Islet of Langerhans (tissue), 1 donor: Measurements from ENCODE around the gene SHROOM3.
A peak's percentile ranks its signal among the peaks of the same experiment; 100 is the strongest.

Experiments used
- FAIRE-seq: peaks from one replicate; lab custom pipeline; 2011; peaks lifted over from hg19 to GRCh38; lab: Jason Lieb, UNC

Gene SHROOM3

DNA sequence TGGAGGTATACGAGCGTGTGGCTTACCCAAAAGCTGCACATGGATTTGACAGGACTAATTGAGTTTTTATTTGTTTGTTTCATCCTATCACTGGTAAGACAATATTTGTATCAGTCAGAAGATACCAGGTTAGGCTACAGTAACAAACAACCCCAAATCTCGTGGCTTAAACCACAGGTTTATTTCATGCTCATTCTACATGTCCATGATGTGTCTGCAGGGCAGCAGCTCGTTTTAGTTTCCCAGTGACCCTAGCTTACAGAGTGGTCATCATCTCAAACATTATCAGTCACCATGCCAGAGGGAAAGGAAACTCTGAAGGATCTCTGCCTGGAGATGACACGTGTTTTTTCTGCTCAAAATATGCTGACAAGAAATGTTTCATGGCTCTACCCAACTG is 108.3 kb downstream of the SHROOM3 start:
- no peak for FAIRE-seq

- no peak for FAIRE-seq
Observed at GRCh38 chr4:76544725-76545124, 109.7 kb downstream of the SHROOM3 start.

- FAIRE-seq, result no peak
Observed at GRCh38 chr4:76545226-76545884, 110.3 kb downstream of the SHROOM3 start.

DNA sequence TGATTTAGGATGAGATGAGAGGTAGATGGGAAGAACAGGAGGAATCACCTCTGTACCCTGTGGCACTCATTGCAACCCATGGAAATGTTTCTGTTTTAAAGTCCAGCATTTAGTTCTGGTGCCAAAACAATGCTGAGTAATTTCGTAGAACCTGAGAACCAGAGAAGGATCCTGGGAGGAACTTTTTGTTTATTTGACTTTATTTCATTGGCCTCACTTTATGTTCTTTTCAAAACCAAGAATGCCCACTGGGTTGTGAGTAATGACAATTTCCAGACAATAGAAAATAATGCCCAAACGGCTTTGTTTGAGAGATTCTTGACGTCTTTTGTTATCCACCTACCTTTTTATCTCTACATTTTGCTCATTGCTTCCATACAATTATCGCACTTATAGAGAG is 111.3 kb downstream of the SHROOM3 start:
- no peak for FAIRE-seq

GRCh38 chr4:76546759-76547742 is 112.0 kb downstream of the SHROOM3 start:
- peak; percentile 27 for FAIRE-seq

- no peak for FAIRE-seq
Observed at GRCh38 chr4:76548704-76549103, 113.7 kb downstream of the SHROOM3 start.

DNA sequence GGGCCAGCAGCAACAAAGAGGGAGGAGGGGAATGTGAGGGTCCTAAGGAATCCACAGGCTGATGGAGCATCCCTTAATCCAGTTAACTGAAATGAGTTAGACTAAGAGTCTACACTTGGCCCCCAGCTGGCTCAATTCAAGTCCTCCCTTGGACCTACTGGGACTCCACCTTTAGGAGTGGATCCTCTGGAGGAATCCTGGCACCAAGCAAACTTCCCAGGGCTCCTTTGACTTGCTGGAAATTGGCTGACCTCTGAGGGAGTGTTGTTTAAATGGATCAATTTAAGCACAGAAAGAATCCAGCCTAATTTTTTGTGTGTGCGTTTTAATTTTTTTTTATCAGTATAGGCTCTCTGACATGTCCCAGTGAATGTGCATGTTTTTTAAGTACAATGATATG is 114.7 kb downstream of the SHROOM3 start:
- FAIRE-seq, result no peak

DNA sequence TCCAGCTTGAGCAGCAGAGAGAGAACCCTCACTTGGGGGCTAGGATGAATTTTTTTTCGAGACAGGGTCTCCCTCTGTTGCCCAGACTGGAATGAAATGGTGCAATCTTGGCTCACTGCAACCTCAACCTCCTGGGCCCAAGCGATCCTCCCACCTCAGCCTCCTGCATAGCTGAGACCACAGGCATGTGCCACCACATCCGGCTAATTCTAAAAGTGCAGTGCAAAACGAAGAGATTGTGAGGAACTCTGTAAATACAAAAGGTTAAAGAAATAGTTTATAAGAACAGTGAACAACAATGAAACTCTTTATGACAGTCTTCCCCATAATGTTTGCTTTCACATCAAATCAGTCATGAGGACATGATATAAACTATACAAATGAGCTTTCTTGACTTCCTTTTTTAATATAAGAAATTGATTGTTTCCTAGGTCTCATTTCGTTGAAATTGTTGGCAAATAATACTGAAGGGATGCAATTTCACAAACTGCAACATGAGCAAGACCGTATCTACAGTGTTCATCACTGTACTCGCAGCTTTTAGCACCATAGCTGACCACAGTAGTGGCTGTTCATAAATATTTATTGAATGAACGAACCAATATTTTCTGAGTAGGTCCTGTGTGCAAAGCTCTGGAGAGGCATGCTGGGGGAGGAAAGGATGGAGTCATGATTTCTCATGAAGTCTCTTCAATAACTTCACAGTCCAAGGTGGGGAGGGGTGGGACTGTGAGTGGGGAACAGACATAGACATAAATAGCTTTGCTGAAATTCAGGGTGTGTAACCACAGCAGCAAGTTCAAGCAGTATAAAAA is 116.1 kb downstream of the SHROOM3 start:
- no peak for FAIRE-seq

GRCh38 chr4:76554630-76555029 is 119.6 kb downstream of the SHROOM3 start:
- FAIRE-seq, result no peak

DNA sequence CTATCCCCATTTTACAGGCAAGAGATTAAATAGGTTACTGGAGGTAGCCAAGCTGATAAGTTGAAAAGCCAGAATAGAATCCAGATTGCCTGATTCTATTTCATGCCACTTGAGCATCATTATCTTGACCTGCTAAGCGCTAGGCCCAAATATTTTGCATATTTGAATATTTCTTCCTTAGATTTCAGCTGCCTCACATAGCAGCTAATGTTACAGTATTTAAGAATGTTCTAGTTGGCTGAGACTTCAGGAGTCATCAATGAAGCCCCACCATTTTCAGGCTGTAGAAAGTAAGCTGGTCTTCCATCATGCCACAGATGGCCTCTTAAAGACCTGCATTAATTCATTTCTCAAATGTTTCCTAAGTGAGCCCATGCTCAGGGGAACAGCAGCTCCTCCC is 121.4 kb downstream of the SHROOM3 start:
- no peak for FAIRE-seq

GRCh38 chr4:76558396-76559235 is 123.6 kb downstream of the SHROOM3 start:
- no peak for FAIRE-seq

GRCh38 chr4:76559236-76560071 is 124.4 kb downstream of the SHROOM3 start:
- no peak for FAIRE-seq

GRCh38 chr4:76562161-76562560 is 127.1 kb downstream of the SHROOM3 start:
- no peak for FAIRE-seq

DNA sequence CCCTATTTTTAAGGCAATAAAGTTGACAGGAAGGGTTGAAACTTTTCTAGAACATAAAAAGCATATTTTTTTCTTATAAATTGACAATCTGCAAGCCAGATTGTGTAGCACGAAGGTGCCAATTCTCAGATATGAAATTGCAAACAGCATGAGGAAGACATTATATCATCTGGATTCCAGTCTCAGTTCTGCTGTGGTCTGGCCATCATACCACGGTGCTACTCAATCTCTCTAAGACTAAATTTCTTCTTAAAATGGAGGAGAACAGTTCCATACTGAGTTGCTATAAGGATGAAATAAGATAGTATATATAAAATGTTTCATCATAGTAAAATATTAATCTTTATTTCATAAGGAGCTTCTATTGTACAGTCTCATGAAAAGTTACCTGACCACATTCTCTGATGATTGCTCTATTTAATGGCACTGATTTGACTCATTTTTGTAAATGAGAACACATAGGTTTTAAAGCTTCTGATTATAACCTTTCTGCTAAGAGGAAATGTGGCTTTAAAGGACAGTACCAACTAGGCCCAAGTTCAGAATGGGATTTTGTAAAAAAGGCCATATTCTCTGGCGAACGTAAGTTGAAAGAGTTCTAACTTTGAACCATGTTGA is 127.9 kb downstream of the SHROOM3 start:
- FAIRE-seq, result no peak

DNA sequence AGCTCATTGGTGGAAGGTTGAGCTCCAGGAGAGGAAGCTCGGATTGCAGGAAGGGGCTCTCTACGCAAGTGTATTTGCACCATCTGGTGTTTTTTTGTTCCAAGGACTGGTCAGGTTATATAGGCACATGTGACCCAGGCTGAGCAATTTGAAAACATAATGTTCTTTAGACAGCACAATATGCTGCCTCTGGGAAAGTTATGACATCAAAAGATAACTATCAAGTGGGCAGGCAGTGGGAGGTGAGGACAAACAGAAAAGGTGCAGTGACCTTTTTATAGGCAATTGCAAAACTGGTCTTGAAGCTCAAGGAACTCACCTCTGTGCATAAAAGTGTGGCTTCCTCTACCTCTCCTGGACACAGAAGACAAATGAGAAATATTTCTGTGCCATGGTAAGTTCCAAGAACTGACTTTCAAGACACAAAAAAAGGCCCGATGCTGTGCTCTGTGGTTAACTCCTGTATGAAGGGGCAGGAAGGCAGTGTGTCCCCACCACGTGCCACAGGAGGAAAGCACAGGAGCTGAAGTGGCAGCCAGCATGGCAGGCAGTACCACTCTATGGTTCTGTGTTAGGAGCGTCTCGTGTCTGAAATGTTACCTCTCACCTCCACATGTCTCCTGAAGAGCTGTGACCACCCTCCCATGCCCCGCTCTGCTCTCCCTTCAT is 128.6 kb downstream of the SHROOM3 start:
- FAIRE-seq, result no peak

DNA sequence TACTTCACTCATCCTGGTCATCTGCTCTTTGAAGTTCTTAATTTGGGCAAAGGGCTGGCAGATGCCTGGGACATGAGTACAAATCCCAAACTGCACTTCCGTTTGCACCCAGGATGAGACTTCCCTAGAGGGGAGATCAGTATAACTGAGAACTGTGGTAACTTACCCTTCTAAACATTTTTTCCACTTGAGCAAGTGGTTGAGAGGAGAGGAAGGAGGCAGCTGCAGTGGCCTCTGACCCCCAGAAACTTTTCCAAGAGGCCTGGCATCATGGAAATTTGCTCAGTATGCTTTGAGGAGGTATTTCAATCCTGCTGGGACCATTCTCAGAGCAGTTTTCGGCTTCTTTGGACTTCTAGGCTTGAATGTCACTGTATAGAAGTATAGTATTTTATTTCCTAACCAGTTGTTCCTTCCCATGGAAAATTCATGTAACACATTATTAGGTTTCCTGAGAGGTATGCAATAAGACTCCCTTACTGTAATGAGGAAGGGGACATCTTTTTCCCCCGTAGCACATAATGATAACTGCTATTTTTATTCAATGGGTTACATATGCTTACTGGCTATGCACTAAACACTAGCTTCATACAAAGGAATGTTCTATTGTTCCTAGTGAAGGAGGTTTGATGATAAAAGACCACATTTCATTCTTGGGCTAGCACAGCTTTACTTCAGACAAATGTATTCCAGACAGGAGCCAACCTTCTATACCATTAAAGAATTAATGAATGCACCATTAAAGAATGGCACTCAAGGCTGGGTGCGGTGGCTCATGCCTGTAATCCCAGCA is 129.3 kb downstream of the SHROOM3 start:
- no peak for FAIRE-seq

DNA sequence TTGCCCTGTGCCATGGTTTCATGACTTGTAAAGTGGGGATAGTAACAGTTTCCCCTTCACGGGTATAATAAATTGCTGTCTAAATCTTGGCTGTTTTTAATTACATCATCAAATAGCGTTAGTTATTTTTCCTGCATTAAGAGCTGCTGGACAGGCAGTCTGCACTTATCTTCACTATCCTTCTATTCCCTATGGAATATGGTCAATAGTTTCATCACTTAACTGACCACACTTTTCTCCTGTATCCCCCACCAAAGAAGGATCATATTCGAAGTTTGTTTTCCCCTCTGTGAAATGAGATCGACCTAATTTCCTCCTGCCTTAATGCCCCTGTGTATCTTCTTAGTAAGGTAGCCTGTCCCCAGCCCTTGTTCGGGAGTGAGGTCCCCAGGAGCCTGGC is 133.2 kb downstream of the SHROOM3 start:
- no peak for FAIRE-seq

- no peak for FAIRE-seq
Observed at GRCh38 chr4:76569225-76569624, 134.2 kb downstream of the SHROOM3 start.

DNA sequence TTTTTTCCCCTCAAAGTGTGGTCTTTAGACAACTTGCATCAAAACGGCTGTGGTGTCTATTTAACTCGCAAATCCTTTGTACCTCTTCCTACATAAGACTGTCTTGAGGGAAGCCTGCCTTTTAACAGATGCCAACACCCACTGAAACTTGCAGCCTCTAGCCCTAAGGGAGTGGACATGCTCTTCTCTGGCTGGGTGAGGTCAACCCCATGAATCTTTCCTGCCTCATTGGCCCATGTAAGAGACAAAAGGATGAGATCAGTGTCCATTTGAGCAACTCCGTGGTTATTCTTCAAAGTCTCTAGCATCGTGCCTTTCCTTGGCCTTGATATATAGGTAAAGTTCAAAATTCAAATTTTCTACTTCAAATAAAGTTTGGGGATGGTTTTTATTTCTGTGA is 134.7 kb downstream of the SHROOM3 start:
- no peak for FAIRE-seq
